ENCODE data around the gene SMIM5. TPM values are rescaled to one million over a fixed set of nuclear protein-coding genes. Genes with fewer than 3 reads are reported as not detected.

Gene SMIM5
- polyA plus RNA-seq, 1 experiment = not detected

GRCh38 chr17:75603123-75603522, 30.1 kb upstream of the SMIM5 start:
- TF ChIP-seq, protein P1, sequence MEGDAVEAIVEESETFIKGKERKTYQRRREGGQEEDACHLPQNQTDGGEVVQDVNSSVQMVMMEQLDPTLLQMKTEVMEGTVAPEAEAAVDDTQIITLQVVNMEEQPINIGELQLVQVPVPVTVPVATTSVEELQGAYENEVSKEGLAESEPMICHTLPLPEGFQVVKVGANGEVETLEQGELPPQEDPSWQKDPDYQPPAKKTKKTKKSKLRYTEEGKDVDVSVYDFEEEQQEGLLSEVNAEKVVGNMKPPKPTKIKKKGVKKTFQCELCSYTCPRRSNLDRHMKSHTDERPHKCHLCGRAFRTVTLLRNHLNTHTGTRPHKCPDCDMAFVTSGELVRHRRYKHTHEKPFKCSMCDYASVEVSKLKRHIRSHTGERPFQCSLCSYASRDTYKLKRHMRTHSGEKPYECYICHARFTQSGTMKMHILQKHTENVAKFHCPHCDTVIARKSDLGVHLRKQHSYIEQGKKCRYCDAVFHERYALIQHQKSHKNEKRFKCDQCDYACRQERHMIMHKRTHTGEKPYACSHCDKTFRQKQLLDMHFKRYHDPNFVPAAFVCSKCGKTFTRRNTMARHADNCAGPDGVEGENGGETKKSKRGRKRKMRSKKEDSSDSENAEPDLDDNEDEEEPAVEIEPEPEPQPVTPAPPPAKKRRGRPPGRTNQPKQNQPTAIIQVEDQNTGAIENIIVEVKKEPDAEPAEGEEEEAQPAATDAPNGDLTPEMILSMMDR (IDR thresholded peaks at IDR 0.05; ENCODE audit: insufficient read depth, low read depth, low read length) = no peak
- no peak for DNase-seq (ENCODE audit: low read depth)
- Histone ChIP-seq H3K27me3 (ENCODE audit: control insufficient read depth, insufficient read depth, low read length) (no peaks in the 10 kb centered on the region), H3K4me3 (ENCODE audit: low read depth, low read length) (no peak overlapping the region), H3K36me3 (ENCODE audit: control insufficient read depth, insufficient read depth, low read length) (no peaks in the 10 kb centered on the region)
- CTCF ChIA-PET = interaction anchor here (0.6 to 5.7 kb wide), 5 partner anchors 12 to 146 kb away, joined by 3 to 42 read pairs (median 17); partner anchors contain the start of gene SMIM5
- POLR2A ChIA-PET = no interaction called here

DNA sequence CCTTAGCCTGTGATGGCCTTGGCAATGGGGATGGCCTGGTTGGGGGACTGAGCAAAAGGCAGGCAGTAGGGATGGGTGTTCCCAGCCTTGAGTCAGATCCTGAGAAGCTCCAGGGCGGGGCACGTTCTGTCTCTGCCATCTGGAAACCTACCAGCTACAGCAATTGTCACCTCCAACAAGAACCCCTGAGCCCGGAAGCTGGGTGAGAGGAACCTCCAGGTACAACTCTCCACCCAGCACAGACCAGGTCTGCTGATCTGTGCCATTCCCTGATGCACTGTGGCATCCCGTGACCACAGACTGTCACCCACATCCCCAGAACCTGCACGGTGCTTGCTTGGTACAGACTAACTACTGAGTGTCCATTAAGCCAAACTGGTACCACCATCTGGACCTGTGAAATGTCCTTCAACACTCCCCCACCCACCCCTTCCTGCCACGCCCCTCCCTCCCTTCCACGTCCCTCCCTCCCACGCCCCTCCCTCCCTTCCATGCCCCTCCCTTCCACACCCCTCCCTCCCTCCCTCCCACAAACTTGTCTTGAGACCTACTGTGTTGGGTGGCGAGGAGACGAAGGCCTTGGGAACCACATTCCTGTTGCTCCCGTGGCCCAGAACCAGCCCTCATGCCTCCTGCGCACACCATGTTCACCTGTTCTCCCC, 29.1 kb upstream of the SMIM5 start:
- DNase-seq (ENCODE audit: low read depth) = no peak
- Histone ChIP-seq H3K4me3 (ENCODE audit: low read depth, low read length) (no peak overlapping the region), H3K27me3 (ENCODE audit: control insufficient read depth, insufficient read depth, low read length) (no peaks in the 10 kb centered on the region), H3K36me3 (ENCODE audit: control insufficient read depth, insufficient read depth, low read length) (no peaks in the 10 kb centered on the region)
- CTCF ChIA-PET = interaction anchor here (1.0 to 5.7 kb wide), 3 partner anchors 11 to 145 kb away, joined by 6 to 42 read pairs (median 37); partner anchors contain the start of gene SMIM5
- TF ChIP-seq, protein P1 (IDR thresholded peaks at IDR 0.05; ENCODE audit: insufficient read depth, low read depth, low read length) = no peak
- POLR2A ChIA-PET = no interaction called here

- Histone ChIP-seq H3K27me3 (ENCODE audit: control insufficient read depth, insufficient read depth, low read length) (no peaks in the 10 kb centered on the region), H3K4me3 (ENCODE audit: low read depth, low read length) (no peak overlapping the region), H3K36me3 (ENCODE audit: control insufficient read depth, insufficient read depth, low read length) (no peaks in the 10 kb centered on the region)
- no peak for DNase-seq (ENCODE audit: low read depth)
- CTCF ChIA-PET = interaction anchor here (0.7 to 5.7 kb wide), 3 partner anchors 9 to 18 kb away, joined by 3 to 37 read pairs (median 4); no protein-coding TSS in a partner anchor
- POLR2A ChIA-PET = no interaction called here
- TF ChIP-seq, protein P1 (IDR thresholded peaks at IDR 0.05; ENCODE audit: insufficient read depth, low read depth, low read length) = no peak
These were observed 27.4 kb upstream of the SMIM5 start for GRCh38 chr17:75605790-75606189.

DNA sequence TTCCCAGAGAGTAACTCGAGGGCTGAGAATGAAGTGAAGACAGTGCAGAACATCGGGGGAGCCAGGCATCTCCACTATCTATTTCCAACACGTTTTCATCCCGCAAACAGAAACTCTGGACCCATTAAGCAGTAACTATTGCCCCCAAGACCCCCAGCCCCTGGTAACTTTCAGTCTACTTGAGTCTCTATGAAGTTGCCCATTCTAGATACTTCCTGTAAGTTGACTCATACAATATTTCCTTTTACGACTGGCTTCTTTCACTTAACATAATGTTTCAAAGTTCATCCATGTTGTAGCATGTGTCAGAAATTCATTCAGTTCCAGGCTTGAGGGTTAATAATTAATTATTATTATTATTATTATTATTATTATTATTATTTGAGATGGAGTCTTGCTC, 26.1 kb upstream of the SMIM5 start:
- no peak for DNase-seq (ENCODE audit: low read depth)
- TF ChIP-seq, protein P1 (IDR thresholded peaks at IDR 0.05; ENCODE audit: insufficient read depth, low read depth, low read length) = no peak
- no peaks in the 10 kb centered on the region for H3K27me3 ChIP-seq (ENCODE audit: control insufficient read depth, insufficient read depth, low read length)
- ChIA-PET CTCF (interaction anchor here (1.8 to 2.6 kb wide), 2 partner anchors 18 to 146 kb away, joined by 6 to 9 read pairs; no protein-coding TSS in a partner anchor), POLR2A (no interaction called here)
- H3K36me3 ChIP-seq (ENCODE audit: control insufficient read depth, insufficient read depth, low read length) = no peaks in the 10 kb centered on the region
- no peak overlapping the region for H3K4me3 ChIP-seq (ENCODE audit: low read depth, low read length)

DNA sequence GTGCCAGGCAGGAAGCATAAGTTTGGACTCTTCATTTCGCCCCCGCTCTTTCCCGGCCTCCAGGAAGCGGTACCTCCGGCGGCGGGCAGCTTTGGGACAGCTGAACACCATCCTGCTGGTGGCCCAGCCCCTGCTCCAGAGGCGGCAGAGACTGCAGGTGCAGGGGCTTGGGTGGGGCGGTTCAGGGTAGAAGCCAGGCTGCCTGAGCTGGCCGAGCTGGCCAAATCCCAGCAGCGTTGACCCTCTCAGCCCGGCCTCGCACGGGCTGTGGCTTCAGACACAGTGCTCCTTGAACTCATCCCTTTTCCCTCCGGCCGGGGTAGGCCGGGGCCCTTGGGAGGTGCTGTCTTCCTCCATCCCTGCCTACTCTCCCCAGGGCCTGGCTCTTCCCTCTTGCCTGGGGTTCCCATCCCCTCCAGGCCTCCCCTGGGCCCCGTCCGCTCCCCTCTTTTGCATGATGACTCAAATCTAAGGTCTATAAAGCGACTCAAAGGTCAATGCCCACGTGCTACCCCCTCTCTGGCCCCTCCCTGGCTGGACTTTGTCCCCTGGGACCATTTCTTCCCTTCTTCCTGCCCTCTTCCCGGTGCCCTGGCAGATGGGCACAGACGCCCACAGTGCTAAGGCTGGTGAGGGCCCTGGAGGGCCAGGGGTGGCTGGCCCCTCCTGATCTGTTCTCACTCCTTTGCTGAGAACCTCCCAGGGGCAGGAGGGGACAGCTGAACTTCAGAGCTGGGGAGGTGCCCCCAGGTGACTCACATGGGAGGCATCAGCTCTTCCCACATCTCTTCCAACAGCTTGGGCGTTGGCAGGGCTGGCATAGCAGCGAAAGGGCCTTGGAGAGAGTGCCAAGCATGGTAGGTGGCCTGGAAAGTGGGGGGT, 22.9 kb upstream of the SMIM5 start:
- Histone ChIP-seq H3K27me3 (ENCODE audit: control insufficient read depth, insufficient read depth, low read length) (no peaks in the 10 kb centered on the region), H3K36me3 (ENCODE audit: control insufficient read depth, insufficient read depth, low read length) (no peaks in the 10 kb centered on the region), H3K4me3 (ENCODE audit: low read depth, low read length) (no peak overlapping the region)
- ChIA-PET CTCF (interaction anchor here (0.6 to 2.9 kb wide), 6 partner anchors 9 to 23 kb away, joined by 3 to 16 read pairs (median 6); partner anchors contain the start of gene SMIM5), POLR2A (no interaction called here)
- TF ChIP-seq, protein P1 (IDR thresholded peaks at IDR 0.05; ENCODE audit: insufficient read depth, low read depth, low read length) = no peak
- no peak for DNase-seq (ENCODE audit: low read depth)
